Measurements from ENCODE around the gene IPMK.

DNA sequence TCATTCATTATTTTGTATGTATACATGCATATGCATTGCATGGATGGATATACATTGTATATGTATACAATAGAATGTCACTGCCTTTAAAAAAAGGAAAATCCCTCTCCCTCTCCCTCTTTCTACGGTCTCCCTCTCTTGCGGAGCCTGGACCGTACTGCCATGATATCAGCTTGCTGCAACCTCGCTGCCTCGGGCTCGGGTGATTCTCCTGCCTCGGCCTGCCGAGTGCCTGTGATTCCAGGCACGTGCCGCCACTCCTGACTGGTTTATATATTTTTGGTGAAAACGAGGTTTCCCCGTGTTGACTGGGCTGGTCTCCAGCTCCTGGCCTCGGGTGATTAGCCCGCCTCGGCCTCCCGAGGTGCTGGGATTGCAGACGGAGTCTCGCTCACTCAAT is 24.4 kb downstream of the IPMK start:
- TF ChIP-seq CTCF (IDR thresholded peaks at IDR 0.05; ENCODE audit: low read depth, low read length, poor library complexity, severe bottlenecking) (no peak), EZH2phosphoT487 (IDR thresholded peaks at IDR 0.05; ENCODE audit: borderline replicate concordance, low read length) (no peak)

Data from DOHH2 (cell line).